Measurements from ENCODE around the gene DOCK3. TPM values are rescaled to one million over a fixed set of nuclear protein-coding genes. Genes with fewer than 3 reads are reported as not detected.

DOCK3 gene
- total RNA-seq, 1 donor from 2014 or later = 2.7 TPM

DNA sequence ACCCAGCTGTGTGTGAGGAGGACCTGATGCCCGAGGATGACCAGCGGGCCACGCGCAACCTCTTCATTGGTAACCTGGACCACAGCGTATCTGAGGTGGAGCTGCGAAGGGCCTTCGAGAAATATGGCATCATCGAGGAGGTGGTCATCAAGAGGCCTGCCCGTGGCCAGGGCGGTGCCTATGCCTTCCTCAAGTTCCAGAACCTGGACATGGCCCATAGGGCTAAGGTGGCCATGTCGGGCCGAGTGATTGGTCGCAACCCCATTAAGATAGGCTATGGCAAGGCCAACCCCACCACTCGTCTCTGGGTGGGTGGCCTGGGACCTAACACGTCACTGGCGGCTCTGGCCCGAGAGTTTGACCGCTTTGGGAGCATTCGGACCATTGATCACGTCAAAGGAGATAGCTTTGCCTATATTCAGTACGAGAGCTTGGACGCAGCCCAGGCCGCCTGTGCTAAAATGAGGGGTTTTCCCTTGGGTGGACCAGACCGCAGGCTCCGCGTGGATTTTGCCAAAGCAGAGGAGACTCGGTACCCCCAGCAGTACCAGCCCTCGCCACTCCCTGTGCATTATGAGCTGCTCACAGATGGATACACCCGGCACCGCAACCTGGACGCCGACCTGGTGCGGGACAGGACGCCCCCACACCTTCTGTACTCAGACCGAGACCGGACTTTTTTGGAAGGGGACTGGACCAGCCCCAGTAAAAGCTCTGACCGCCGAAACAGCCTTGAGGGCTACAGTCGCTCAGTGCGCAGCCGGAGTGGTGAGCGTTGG is 717.8 kb downstream of the DOCK3 start:
- no peak for ATAC-seq
- Histone ChIP-seq H3K27me3 (no peaks in the 10 kb centered on the region), H3K9me3 (no peaks in the 10 kb centered on the region), H3K36me3 (peaks cover 73% of the 10 kb centered on the region), H3K4me3 (peak overlapping the region; percentile 72), H3K27ac (peak overlapping the region; percentile 81), H3K4me1 (peaks cover 40% of the 10 kb centered on the region)
- DNase-seq = no peak
- intact Hi-C loops (cut with DNase I) = no loop called here
- TF ChIP-seq, protein P1, sequence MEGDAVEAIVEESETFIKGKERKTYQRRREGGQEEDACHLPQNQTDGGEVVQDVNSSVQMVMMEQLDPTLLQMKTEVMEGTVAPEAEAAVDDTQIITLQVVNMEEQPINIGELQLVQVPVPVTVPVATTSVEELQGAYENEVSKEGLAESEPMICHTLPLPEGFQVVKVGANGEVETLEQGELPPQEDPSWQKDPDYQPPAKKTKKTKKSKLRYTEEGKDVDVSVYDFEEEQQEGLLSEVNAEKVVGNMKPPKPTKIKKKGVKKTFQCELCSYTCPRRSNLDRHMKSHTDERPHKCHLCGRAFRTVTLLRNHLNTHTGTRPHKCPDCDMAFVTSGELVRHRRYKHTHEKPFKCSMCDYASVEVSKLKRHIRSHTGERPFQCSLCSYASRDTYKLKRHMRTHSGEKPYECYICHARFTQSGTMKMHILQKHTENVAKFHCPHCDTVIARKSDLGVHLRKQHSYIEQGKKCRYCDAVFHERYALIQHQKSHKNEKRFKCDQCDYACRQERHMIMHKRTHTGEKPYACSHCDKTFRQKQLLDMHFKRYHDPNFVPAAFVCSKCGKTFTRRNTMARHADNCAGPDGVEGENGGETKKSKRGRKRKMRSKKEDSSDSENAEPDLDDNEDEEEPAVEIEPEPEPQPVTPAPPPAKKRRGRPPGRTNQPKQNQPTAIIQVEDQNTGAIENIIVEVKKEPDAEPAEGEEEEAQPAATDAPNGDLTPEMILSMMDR (IDR thresholded peaks at IDR 0.05) = no peak

DNA sequence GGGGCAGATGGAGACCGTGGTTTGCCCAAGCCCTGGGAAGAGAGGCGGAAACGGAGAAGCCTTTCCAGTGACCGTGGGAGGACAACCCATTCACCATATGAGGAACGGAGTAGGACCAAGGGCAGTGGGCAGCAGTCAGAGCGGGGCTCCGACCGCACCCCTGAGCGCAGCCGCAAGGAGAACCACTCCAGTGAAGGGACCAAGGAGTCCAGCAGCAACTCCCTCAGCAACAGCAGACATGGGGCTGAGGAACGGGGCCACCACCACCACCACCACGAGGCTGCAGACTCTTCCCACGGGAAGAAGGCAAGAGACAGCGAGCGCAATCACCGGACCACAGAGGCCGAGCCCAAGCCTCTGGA is 718.4 kb downstream of the DOCK3 start:
- TF ChIP-seq, protein P1 (IDR thresholded peaks at IDR 0.05) = no peak
- intact Hi-C loops (cut with DNase I) = no loop called here
- Histone ChIP-seq H3K27ac (no peak overlapping the region), H3K4me1 (peaks cover 34% of the 10 kb centered on the region), H3K4me3 (no peak overlapping the region), H3K36me3 (peaks cover 73% of the 10 kb centered on the region), H3K9me3 (no peaks in the 10 kb centered on the region), H3K27me3 (no peaks in the 10 kb centered on the region)
- ATAC-seq = no peak
- DNase-seq = no peak

DNA sequence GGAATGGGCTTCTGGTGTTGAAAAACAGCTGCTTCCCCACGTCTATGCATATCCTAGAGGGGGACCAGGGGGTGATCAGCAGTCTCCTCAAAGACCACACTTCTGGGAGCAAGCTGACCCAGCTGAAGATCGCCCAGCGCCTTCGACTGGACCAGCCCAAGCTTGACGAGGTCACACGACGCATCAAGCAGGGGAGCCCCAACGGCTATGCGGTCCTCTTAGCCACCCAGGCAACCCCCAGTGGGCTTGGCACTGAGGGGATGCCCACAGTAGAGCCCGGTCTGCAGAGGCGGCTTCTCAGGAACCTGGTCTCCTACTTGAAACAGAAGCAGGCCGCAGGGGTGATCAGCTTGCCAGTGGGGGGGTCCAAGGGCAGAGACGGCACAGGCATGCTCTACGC is 718.8 kb downstream of the DOCK3 start:
- intact Hi-C loops (cut with DNase I) = no loop called here
- H3K36me3 ChIP-seq = peaks cover 73% of the 10 kb centered on the region
- peaks cover 30% of the 10 kb centered on the region for H3K4me1 ChIP-seq
- no peak overlapping the region for H3K4me3 ChIP-seq
- no peaks in the 10 kb centered on the region for H3K9me3 ChIP-seq
- TF ChIP-seq, protein P1 (IDR thresholded peaks at IDR 0.05) = no peak
- no peak for ATAC-seq
- no peak for DNase-seq
- H3K27ac ChIP-seq = no peak overlapping the region
- H3K27me3 ChIP-seq = no peaks in the 10 kb centered on the region

DNA sequence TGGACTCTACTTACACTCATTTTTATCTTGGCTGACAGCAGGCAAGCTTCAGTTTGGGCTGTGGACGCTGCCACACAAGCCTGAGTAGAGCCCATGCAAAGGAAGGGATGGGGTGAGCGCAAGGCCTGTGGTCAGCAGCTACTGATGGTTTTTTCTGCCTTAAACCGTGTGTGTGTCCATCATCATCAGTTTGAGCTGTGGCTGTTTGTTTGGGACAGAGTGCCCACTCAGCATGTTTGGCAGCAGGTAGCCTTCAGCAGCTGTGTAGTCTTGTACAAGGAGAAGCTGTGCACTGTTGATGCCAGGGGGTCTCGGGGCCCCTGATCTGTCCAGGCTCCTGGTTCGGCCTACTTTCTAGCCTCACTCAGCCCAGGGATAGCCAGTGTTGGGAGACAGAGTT is 719.8 kb downstream of the DOCK3 start:
- TF ChIP-seq, protein P1 (IDR thresholded peaks at IDR 0.05) = no peak
- DNase-seq = no peak
- peaks cover 71% of the 10 kb centered on the region for H3K36me3 ChIP-seq
- H3K4me1 ChIP-seq = peaks cover 30% of the 10 kb centered on the region
- H3K9me3 ChIP-seq = no peaks in the 10 kb centered on the region
- intact Hi-C loops (cut with DNase I) = no loop called here
- H3K27me3 ChIP-seq = no peaks in the 10 kb centered on the region
- H3K27ac ChIP-seq = no peak overlapping the region
- no peak overlapping the region for H3K4me3 ChIP-seq
- no peak for ATAC-seq

DNA sequence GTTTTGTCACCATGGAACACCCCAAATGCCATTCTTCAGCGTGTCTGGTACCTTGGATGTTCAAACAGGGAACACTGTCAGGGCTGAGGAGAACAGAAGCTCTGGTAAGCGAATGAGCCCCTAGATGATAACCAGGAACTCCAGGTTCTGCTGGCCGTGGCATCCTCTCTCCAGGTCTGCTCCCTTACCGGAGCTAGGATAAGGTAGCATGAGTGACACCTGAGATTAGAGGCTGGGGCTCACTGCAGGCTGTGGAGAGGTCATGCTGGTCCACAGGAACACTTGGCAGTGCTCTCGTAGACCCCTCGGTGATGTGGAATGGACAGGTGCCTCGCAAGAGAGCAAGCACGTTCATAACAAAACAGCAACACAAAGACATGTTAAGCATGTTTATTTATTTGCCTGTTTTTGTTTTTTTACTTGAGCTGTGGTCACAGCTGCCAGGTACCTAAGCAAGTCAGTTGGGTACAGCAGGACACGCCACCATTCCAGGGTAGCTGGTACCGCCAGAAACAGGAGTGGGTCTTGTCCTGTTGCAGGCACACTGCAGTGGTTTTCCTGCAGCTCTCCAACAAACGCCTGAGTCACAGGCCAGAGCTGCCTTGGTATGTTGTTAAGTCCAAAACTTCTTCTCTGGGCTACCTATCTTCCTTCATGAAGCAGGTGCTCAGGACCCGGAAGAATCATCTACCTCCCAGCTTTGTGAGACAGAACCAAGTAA is 720.9 kb downstream of the DOCK3 start:
- Histone ChIP-seq H3K4me1 (peaks cover 25% of the 10 kb centered on the region), H3K4me3 (no peak overlapping the region), H3K36me3 (peaks cover 80% of the 10 kb centered on the region), H3K27ac (no peak overlapping the region), H3K9me3 (no peaks in the 10 kb centered on the region), H3K27me3 (no peaks in the 10 kb centered on the region)
- TF ChIP-seq, protein P1 (IDR thresholded peaks at IDR 0.05) = no peak
- DNase-seq (no peak), ATAC-seq (no peak)
- intact Hi-C loops (cut with DNase I) = no loop called here
